Stimulated activated CD4-positive, alpha-beta T cell treated with anti-CD3 and anti-CD28 coated beads, TNF-alpha, amount 100 ng/mL, for 24 hours (primary cell): ENCODE results near the gene PHF19.

ENCODE experiments used
- DNase-seq, 3 experiments: peaks; one replicate each; pipeline ENCODE4 v3.0.0-alpha.2; 2020; ENCODE audit warnings: low read depth in 3 of 3

PHF19 gene

DNA sequence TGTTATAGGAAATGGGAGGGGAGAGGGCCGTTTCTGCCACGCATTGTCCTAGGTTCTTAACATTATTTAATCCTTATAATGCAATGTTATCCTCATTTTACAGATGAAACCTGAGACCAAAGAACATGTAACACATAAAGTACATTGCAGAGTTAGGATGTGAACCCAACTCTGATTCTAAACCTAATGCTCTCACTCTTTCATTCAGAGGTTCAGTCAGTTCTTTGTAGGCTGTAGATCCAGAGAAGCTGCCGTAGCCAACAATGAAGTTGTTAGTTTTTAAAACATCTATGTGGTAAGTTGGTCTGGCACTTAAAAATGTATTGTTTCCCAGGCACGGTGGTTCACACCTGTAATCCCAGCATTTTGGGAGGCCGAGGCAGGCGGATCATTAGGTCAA lies 23.8 kb downstream of the PHF19 start:
- no peak for DNase-seq

DNA sequence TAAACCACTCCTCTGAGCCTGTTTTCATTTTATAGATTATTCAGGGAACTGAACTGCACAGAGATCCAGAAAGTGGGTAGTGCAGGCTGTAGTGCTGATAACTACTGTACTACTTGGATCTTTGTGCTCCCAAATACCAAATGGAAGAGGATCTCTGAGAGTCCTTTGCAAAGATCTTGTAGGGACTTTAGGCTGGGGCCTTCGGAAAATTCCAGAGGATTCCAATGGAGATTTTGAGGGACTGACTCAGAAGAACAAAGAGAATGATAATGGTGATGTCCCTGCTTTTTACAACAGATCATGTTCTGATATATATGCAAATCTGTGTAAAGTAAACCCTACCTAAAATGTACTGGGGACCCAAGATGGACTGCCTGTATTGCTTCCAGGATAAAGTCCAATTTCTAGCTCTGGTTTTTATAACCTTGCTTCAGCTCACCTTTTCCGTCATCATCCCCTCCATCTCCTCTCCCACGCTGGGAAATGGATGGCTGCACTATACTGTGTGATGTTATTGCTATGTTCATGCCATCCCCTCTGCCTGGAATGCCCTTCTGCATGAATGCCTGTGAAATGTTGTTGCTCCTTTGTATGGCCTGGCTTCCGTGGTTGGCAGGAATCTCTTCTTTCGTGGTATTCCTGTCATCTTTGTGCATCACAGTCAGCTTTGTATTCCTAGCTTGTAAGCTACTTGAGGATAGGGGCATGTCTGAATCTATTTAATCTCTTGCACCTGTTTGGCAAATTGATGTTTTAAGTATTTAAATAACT lies 24.6 kb downstream of the PHF19 start:
- DNase-seq = no peak

DNA sequence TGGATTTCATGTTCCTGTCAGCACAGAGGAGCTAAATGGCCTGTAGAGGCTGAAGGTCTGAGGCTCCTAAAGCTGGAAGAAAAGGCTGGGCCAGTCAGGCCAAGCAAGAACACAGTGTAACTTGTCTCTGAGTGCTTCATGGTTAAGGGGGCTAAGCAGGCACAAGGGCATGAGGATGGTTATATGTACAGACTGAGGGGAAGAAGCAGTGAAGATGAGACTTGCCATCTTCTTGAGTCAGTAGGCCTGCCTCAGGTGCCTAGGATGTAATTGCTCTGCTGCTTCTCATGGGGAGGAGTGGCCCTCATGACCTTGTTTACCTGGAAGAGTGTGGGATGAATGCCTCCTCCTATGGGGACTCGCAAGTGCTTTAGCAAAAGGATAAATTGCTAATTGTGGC lies 25.5 kb downstream of the PHF19 start:
- DNase-seq = no peak

DNA sequence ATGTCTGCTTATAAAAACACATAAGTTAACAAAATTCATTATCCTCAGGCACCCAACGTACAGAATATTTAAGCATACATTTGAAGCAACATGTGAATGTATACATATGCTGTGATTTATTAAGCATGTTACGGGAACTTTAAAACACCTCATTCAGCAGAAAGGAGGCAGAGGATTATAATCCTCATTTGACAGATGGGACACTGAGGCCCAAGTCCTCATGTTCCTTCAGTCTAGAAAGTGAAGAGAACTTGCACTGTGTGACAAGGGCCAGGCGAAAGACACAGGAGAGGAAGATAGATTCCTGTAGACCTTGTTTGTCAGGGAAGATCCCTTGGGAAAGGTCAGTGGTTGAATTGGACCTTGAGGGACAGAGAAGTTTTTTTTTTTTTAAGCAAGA lies 26.7 kb downstream of the PHF19 start:
- no peak for DNase-seq

DNA sequence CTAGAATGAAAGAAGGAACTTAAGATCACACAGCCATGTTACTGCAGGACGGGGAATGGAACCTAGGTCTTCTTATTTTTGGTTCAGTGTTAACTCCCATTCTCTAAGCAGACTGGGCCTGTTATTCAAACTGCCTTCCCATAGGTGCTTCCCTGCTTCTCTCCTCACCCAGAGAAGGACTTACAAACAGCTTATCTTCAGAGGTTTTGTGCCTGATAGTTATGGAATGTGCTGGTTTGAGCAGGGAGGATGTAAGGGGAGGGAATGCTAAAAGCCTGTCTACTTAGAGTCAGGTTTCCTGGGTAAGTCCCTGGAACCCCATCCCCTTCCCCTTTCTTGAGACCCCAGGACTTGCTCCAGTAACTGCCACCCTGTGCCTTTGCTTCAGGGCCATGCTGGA lies 30.1 kb downstream of the PHF19 start:
- no peak for DNase-seq

DNA sequence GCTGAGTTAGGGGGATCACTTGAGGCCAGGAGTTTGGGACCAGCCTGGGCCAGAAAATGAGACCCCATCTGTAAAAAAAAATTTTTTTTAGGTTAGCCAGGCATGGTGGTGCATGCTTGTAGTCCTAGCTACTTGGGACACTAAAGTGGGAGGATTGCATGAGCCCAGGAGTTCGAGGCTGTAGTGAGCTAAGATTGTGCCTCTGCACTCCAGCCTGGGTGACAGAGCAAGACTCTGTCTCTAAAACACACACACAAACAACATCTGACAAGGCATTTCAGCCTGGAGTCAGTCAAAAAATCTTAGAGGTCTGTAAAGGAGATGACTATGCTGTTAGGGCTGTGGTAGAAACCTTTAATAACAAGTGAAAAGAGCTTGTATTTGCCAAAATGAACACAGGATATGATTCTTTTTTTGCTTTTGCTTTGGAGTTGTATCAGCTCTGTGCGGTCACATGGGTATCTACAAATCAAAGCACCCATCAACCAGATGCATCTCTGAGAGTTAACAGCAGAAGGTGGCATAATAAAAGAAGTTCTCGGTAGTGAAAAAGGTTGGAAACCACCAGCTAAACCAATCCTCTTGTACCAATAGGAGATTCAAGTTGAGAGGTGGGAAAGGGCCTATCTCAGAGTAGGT lies 30.6 kb downstream of the PHF19 start:
- no peak for DNase-seq

DNA sequence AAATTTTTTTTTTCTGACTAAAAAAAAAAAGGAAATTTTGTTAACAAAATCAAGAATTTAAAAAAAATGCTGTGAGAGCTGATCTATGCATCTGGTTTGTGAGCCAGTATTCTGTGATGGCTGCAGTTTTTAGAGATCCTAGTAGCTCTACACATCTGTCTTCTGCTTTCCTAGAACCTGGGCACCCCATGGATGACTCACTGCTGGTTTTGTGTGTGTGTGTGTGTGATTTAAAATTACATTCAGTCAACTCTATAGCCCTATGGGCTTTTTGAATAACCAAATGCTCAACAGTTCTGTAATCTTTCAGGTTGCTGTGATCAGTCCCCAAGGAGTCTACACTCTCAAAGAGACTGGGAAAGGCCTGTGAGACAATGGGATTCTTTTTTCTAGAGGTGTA lies 31.7 kb downstream of the PHF19 start:
- DNase-seq = peak in 2 of 3 experiments; percentile 29 to 46

DNA sequence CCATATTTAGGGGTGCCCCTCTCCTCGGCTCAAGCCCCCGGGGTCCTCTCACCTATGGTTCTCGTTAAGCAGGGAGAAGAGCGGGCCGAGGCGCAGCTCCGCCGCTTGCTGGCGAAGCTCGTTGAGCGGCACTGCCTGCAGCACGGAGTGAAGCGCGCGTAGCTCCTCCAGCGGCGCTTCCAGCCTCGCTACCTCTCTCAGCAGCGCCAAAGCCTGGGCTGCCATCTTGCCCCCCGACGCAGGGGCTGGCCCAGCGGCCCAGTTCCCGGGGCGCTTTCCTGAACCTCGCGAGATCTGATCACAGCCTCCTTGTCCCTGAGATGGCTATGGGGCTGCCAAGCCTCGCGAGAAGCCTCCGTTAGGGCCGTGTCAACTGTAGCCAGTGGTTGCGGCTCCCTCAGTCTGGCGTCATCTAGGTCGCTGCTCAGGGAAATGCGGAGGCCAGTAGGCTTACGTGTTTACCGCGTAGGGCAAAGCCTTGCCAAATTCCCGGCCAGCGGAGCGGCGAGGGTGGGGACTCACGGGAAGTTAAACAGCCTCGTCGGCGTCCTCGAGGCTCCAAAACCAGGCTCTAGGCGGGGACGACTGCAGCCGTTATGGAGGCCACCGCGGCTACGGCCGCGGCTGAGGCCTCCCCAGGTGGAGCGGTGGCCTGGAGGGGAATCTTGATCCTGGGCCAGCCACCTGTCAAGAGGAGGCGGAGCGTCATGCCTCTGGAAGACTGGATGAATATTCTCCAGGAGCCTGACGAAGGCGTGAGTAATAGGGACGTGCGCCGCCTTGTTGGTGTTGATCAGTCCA lies 34.1 kb downstream of the PHF19 start, which contains the start of gene PSMD5:
TSS of gene PSMD5 (minus strand) at position 238 of the 801 bp plus-strand sequence. CDS start at position 225, 13 bp downstream.
- peak; percentile 84 to 96 (median 90) for DNase-seq

DNA sequence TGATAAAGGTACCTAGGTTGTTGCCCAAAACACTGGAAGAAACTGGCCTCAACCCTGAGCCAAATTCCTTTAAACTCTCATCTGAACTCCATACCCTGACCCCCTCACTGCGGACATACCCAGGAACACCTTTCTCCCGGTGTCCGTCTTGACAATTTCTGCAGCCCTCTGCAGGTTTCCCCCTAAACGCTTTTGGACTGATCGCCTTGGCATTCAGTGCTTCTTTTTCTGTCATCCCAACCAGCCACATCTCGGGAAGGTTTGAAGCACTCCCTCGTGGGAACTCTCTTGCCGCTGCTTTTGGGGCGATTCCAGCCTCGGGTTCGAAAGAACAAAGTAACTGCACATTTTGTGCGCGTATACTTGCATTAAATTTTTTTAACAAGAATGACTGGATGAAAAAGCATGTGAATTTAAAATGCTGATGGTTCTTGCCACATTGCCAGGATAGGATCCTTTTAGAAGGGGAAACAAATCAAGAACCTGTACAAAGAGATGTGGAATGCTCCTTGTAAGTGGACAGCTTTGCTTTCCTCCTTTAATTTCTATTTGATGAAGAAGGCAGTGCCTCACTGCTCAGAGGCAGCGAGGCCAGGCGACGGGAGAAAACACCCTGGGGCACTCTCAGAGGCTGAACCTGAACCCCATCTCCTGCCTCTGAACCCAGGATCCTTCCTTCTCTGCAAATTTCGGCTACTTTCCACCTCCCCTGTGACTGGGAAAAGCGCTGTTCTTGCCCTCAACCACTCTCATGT lies 34.9 kb downstream of the PHF19 start:
- no peak for DNase-seq

DNA sequence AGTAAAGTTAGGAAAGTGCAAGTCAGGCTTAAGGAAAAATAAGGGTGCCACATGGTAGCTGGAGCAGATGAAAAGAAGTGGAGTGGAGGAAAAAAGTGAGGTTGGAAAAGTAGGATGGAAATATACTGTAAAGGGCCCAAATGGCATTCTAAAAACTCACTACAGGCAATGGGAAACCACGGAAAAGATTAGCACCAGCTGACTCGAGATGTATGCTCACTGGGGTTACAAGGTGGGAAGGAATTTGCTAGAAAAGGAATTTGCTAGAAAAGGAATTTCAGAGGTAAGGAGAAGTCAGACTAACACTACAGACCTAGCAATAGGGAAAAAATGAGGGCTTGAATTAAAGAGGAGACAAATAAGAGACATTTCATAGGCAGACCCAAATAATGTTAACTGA lies 37.8 kb downstream of the PHF19 start:
- DNase-seq = no peak

DNA sequence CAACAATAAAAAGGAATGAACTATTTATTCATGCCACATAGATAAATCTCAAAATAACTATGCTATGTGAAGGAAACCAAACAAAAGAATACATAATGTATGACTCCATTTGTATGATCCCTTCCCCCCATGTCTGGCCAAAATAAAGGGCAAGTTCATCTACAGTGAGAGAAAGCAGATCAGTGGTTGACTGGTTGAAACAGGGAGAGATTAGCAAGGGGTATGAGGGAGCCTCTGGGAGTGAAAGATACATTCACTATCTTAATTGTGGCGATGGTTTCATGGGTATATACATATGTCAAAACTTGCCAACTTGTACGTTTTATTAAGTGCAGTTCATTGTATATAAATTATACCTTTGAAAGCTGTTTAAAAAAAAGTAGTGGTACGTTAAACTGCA lies 39.1 kb downstream of the PHF19 start:
- DNase-seq = no peak

DNA sequence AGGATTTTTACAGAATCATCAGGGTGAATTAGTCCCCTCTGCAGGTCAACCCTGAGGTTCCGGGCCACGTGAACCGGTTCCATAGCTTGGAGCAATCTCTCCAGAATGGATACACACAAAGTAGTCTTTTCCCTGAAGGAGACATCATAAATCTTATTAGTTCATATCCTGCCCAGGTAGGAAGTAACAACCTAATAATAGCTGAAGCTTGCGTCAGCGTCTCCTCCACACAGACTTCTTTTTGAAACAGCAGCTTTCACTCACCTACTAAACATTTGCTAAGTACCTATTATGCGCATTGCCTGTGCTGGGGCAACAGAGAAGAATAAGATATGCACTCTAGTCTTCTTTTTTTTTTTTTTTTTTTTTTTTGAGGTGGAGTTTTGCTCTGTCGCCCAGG lies 43.7 kb downstream of the PHF19 start:
- DNase-seq = no peak

DNA sequence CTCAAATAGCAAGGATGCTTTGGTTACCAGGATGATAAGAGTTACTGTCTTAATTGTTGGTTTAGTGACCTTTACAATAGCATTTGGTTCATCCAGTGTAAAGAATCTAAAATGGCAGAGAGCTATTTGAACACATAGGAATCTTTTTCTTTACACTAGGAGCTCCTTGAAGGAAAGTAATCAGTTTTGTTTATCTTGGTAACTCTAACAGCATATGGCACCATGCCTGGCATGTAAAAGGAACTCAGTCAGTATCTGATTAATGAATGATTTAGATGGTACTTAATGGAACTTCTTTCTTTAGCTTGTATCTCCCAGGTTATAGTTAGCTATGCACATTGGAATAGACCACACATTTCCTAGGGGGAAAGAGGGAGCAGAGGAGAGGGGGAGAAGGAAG lies 44.2 kb downstream of the PHF19 start:
- no peak for DNase-seq

DNA sequence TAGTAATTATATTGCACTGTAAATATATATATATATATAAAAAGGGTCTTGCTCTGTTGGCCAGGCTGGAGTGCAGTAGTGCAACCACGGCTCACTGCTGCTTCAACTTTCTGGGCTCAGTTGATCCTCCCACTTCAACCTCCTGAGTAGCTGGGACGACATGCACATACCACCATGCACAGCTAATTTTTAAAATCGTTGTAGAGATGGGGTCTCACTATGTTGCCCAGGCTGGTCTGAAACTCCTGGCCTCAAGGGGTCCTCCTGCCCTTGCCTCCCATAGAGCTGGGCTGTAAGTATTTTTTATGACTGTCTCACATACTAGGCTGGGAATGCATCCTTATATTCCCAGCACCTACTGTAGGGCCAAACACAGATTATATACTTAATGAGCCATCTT lies 46.1 kb downstream of the PHF19 start:
- no peak for DNase-seq

DNA sequence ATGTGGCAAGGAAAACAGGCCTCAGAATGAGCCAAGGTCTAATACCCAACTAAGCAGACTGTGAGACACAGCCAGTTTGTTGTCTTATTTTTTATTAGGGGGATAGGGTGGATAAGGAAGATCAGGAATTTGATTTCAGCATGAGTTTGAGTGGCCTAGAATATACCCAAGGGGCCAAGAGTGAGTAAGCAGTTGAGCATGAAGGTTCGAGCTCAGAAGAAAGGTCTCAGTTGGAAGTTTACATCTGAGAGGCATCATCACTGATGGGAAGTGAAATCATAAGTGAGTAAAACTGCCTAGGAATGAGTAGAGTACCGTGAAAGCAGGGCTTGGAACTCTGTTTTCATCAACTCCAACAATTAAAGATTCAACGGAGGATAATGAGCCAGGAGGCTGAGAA lies 46.8 kb downstream of the PHF19 start:
- DNase-seq = no peak

DNA sequence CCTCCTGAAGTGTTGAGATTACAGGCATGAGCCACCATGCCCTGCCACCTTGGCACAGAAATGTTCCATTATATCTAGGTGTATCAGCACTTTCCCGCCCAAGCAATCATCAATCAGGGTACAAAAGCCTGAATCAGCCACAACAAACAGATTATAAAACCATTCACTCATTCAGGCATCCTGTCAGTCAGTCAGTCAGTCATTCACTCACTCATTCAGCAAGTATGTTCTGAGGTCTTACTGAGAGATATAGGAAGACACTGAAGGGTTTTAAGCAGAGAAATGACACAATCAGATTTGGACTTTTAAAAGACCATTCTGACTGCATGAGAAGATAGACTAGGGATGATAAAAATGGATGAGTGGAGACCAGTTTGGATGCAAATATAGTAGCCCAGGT lies 47.3 kb downstream of the PHF19 start:
- no peak for DNase-seq

DNA sequence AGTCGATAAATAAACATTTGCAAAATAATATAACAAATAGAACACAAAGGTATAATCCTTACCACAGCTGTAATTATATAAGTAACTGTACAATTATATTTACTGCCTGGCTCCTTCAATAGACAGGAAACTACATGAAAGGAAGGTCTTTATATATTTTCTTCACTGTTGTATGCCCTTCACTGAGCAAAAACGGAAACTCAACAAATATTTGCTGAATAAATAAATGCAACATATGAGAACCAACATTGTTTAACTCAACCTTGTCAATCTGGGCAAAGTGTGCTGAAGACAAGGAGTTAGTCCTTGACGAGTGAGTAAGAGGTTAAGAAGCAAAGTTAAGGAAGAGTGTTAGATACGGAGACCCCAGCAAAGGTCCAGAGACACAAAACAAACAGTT lies 56.9 kb downstream of the PHF19 start:
- no peak for DNase-seq

DNA sequence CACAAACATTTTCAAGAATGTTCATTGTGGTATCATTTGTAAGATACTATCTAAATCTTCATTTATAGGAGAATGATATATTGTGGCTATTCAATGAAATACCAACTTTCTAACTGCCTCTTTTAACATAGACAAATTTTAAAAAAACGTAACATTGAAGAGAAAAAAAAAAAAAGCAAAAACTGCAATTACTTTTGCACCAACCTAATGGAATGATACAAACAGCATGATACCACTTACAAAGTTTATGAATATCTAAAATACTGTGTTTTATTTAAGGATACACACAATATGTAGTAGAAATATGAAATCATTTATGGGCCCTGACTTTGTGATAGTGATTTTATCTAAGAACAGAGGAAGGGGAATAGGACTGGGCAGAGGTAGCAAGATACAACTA lies 58.4 kb downstream of the PHF19 start:
- DNase-seq = no peak

DNA sequence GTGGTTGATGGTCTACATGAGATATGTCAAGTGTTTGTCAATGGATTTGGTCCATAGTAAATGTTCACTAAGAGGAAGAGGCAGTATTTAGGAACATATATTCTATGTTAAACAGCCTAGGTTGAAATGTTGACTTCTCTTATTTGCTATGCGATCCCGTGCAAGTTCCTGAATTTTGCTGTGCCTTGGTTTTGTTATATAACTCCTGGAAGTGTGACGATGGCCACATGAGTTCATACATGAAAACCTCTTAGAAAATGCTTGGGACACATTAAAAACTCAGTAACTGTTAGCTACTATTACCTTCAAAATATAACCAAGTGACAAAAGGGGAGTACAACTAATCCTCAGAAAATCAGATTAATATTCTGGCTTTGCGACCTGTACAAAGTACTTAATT lies 61.9 kb downstream of the PHF19 start:
- no peak for DNase-seq

DNA sequence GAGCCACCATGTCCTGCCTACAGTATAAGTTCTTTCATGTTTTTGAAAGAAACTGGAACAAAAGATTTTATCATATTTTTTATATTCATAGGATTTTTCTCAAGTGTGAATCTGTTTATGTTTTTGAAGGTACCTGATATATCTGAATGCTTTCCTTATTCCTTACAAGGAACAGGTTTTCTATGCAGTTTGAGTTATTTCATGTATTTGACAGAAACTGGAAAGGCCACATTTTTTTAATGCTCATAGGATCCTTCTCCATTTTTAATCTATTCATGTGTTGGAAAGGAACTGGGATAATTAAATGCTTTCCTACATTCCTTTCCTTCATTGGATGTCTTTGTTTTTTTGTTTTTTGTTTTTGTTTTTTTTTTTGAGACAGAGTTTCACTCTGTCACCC lies 68.1 kb downstream of the PHF19 start:
- no peak for DNase-seq

DNA sequence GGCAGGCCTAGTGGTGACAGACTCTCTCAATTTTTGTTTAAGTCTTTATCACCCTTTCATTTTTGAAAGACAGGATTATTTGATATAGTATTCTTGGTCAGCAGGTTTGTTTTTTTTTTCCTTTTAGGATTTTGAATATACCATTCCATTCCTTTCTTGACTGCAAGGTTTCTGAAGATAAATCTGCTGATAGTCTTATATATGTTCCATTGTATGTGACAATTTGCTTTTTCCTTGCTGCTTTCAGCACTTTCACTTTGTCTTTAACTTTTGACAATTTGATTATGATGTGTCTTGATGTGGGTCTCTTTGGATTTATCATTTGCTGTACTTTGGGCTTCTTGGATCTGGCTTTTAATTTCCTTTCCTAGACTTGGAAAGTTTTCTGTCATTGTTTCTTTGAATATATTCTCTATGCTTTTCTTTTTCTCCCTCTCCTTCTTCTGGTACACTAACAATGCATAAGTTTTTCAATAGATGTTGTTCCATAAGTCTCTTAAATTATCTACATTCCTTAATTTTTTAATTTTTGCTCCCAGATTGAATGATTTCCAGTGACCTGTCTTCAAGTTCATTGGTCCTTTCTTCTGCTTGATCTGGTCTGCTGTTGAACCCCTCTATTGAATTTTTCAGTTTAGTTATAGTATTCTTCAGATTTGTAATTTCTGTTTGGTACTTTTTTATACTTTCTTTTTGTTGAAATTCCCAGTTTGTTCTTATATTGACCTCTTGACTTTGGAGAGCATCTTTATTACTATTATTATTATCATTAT lies 69.2 kb downstream of the PHF19 start:
- no peak for DNase-seq
